Upper lobe of left lung (tissue), 4 donors: Measurements from ENCODE around the gene ATXN7L1.

Source experiments
- POLR2A ChIP-seq, 4 donors: fragments of 450-650 bp; IDR thresholded peaks; one replicate each; pipeline ENCODE4 v1.5.1; 2016 to 2017; ENCODE audit warnings: antibody characterized with exemption in 4 of 4, mild to moderate bottlenecking in 2 of 4
- POLR2AphosphoS5 ChIP-seq, 2 donors: sonication (generic); formaldehyde crosslinking; IDR thresholded peaks; one replicate each; pipeline ENCODE4 v1.5.1; 2017; ENCODE audit warnings: antibody characterized with exemption in 2 of 2
- TF ChIP-seq, protein P1 (sequence below), 6 experiments: fragments of 450-650 bp in 4 of 6; fragments of 200-600 bp in 2 of 6; sonication (generic) in 2 of 6; IDR thresholded peaks; one replicate each; pipeline ENCODE4 v1.5.1; 2016 to 2019; ENCODE audit warnings: antibody characterized with exemption in 6 of 6

DNA sequence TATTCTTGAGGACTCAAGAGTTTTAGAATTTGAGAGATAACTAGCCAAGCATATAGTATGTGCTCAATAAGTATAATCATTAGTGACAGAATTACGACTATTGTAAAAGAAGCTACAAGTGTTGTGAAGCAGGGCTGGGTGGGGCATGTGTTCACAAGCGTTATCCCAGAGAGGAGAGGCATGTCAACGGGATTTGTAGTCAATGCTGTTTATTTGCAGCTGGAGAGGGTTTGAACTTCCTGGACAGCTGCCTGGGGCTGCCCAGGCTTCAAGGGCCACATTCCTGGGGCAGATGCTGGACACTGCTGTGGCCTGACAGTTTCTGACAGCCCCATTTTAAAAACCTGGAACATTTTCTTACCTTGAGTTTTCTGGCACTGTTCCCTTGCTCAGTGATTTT is 49.7 kb upstream of the ATXN7L1 start:
- TF ChIP-seq POLR2AphosphoS5 (IDR thresholded peaks at IDR 0.05) = no peak
- no peak for TF ChIP-seq POLR2A (IDR thresholded peaks at IDR 0.05)
- TF ChIP-seq, protein P1, sequence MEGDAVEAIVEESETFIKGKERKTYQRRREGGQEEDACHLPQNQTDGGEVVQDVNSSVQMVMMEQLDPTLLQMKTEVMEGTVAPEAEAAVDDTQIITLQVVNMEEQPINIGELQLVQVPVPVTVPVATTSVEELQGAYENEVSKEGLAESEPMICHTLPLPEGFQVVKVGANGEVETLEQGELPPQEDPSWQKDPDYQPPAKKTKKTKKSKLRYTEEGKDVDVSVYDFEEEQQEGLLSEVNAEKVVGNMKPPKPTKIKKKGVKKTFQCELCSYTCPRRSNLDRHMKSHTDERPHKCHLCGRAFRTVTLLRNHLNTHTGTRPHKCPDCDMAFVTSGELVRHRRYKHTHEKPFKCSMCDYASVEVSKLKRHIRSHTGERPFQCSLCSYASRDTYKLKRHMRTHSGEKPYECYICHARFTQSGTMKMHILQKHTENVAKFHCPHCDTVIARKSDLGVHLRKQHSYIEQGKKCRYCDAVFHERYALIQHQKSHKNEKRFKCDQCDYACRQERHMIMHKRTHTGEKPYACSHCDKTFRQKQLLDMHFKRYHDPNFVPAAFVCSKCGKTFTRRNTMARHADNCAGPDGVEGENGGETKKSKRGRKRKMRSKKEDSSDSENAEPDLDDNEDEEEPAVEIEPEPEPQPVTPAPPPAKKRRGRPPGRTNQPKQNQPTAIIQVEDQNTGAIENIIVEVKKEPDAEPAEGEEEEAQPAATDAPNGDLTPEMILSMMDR (IDR thresholded peaks at IDR 0.05) = no peak
